IMR-90 (cell line): Measurements from ENCODE around the gene NMNAT1. TPM values are rescaled to one million over a fixed set of nuclear protein-coding genes. Genes with fewer than 3 reads are reported as not detected.

Experiments
- ATAC-seq: fragments of 200-7000 bp; cut with Tn5 transposase; 2 replicates; pipeline ENCODE4 v1.9.1; 2020; ENCODE audit warnings: low read depth, mild to moderate bottlenecking, moderate library complexity
- BruUV-seq: library from RNA; stranded (reverse); fragments of 400-500 nt; replicated peaks from 2 replicates; lab custom pipeline; 2021; lab: Mats Ljungman, UMichigan
- CTCF ChIA-PET: fragments of 300-600 bp; formaldehyde crosslinking; extraction: SDS; loops from one replicate; lab custom pipeline; 2021; ENCODE audit warnings: antibody characterized with exemption; lab: Yijun Ruan, JAX
- POLR2A ChIA-PET: fragments of 300-600 bp; sonication (Branson Sonifier 250); formaldehyde crosslinking; loops from one replicate; lab custom pipeline; 2022; ENCODE audit warnings: antibody characterized with exemption; ENCODE audit not compliant: unreplicated experiment; lab: Charles Lee
- DNase-seq: peaks from one replicate; pipeline ENCODE4 v3.0.0; 2013
- H2AFZ ChIP-seq: replicated peaks from 2 replicates; pipeline ENCODE3; 2013; ENCODE audit warnings: low read length, mild to moderate bottlenecking; ENCODE audit not compliant: poor library complexity
- H2AK5ac ChIP-seq: 2 replicates; pipeline ENCODE4 v1.6.1; 2013; ENCODE audit warnings: low read depth, low read length, inconsistent platforms
- H2AK9ac ChIP-seq: replicated peaks from 2 replicates; pipeline ENCODE3; 2013; ENCODE audit warnings: mild to moderate bottlenecking, low read depth, low read length, moderate library complexity; ENCODE audit not compliant: poor library complexity
- H2BK120ac ChIP-seq: 2 replicates; pipeline ENCODE4 v1.6.1; 2013; ENCODE audit warnings: low read depth, low read length, inconsistent platforms
- H2BK15ac ChIP-seq: 3 replicates; pipeline ENCODE4 v1.6.1; 2013; ENCODE audit warnings: low read depth, low read length, inconsistent platforms
- H2BK20ac ChIP-seq: 2 replicates; pipeline ENCODE4 v1.6.1; 2013; ENCODE audit warnings: low read depth, mild to moderate bottlenecking, inconsistent platforms, low read length, moderate library complexity
- H2BK5ac ChIP-seq: 2 replicates; pipeline ENCODE4 v1.6.1; 2013; ENCODE audit warnings: mild to moderate bottlenecking, low read depth, low read length, inconsistent platforms; ENCODE audit not compliant: poor library complexity, severe bottlenecking
- H3K14ac ChIP-seq: replicated peaks from 2 replicates; pipeline ENCODE4 v1.6.1; 2013; ENCODE audit warnings: low read depth, low read length, inconsistent platforms
- H3K18ac ChIP-seq: 2 replicates; pipeline ENCODE4 v1.6.1; 2013; ENCODE audit warnings: low read depth, low read length, control low read depth
- H3K23ac ChIP-seq: 2 replicates; pipeline ENCODE4 v1.6.1; 2013; ENCODE audit warnings: low read depth, low read length, inconsistent platforms
- H3K27ac ChIP-seq: 2 replicates; pipeline ENCODE4 v1.5.1; 2013; ENCODE audit warnings: mild to moderate bottlenecking, control low read depth, low read length; ENCODE audit not compliant: insufficient read depth
- H3K27me3 ChIP-seq: 2 replicates; pipeline ENCODE4 v1.6.1; 2013; ENCODE audit warnings: low read length; ENCODE audit not compliant: control insufficient read depth, insufficient read depth
- H3K36me3 ChIP-seq: 2 replicates; pipeline ENCODE4 v1.6.1; 2013; ENCODE audit warnings: low read length, mixed read lengths; ENCODE audit not compliant: control insufficient read depth, insufficient read depth
- H3K4ac ChIP-seq: 2 replicates; pipeline ENCODE4 v1.6.1; 2013; ENCODE audit warnings: low read depth, low read length, inconsistent platforms
- H3K4me1 ChIP-seq: 2 replicates; pipeline ENCODE4 v1.6.1; 2013; ENCODE audit warnings: low read length, mixed read lengths; ENCODE audit not compliant: control insufficient read depth, insufficient read depth
- H3K4me2 ChIP-seq: 2 replicates; pipeline ENCODE4 v1.6.1; 2013; ENCODE audit warnings: low read depth, mild to moderate bottlenecking, control low read depth, low read length, moderate library complexity
- H3K4me3 ChIP-seq: 2 replicates; pipeline ENCODE4 v1.5.1; 2013; ENCODE audit warnings: low read depth, mild to moderate bottlenecking, control low read depth, low read length, moderate library complexity; ENCODE audit not compliant: insufficient read depth
- H3K56ac ChIP-seq: 2 replicates; pipeline ENCODE4 v1.6.1; 2013; ENCODE audit warnings: low read length, inconsistent platforms; ENCODE audit not compliant: insufficient read depth; ENCODE audit errors: extremely low read depth
- H3K79me1 ChIP-seq, 2 experiments: 2 replicates each; pipeline ENCODE4 v1.6.1; 2013; ENCODE audit warnings: low read length in 2 of 2, inconsistent platforms in 1 of 2, low read depth in 1 of 2
- H3K9ac ChIP-seq: 2 replicates; pipeline ENCODE4 v1.6.1; 2013; ENCODE audit warnings: low read depth, low read length, control low read depth
- H3K9me1 ChIP-seq: 2 replicates; pipeline ENCODE4 v1.6.1; 2013; ENCODE audit warnings: low read length, inconsistent platforms; ENCODE audit not compliant: insufficient read depth
- H3K9me3 ChIP-seq: 2 replicates; pipeline ENCODE4 v1.6.1; 2013; ENCODE audit warnings: low read length; ENCODE audit not compliant: control insufficient read depth, insufficient read depth
- H4K20me1 ChIP-seq: 2 replicates; pipeline ENCODE4 v1.6.1; 2013; ENCODE audit warnings: low read length, inconsistent platforms; ENCODE audit not compliant: insufficient read depth
- H4K5ac ChIP-seq: 2 replicates; pipeline ENCODE4 v1.6.1; 2013; ENCODE audit warnings: mild to moderate bottlenecking, low read depth, low read length, control low read depth
- H4K8ac ChIP-seq, 2 experiments: 2 replicates each; pipeline ENCODE4 v1.6.1; 2013; ENCODE audit warnings: low read depth in 2 of 2, low read length in 2 of 2, control low read depth in 1 of 2, inconsistent platforms in 1 of 2
- H4K91ac ChIP-seq: 2 replicates; pipeline ENCODE4 v1.6.1; 2013; ENCODE audit warnings: low read depth, low read length, inconsistent platforms; ENCODE audit not compliant: insufficient read depth
- FOS ChIP-seq: fragments of 150-350 bp; IDR thresholded peaks from 2 replicates; pipeline ENCODE4 v1.6.1; 2016; ENCODE audit warnings: low read depth, low read length
- USF2 ChIP-seq: fragments of 150-350 bp; IDR thresholded peaks from 2 replicates; pipeline ENCODE4 v1.6.1; 2017; ENCODE audit warnings: mild to moderate bottlenecking, antibody characterized with exemption, low read length, low read depth
- WGBS, 2 experiments: methylation state at CpG; one replicate each; pipeline versions ENCODE4 v1.1.5 to v1.1.7; 2013; ENCODE audit warnings: missing lambda C conversion rate in 2 of 2; ENCODE audit not compliant: insufficient read length in 1 of 2; ENCODE audit errors: extremely low coverage in 2 of 2; 5-methylcytosine and 5-hydroxymethylcytosine counted together
- dilution Hi-C: fragments of 300-500 bp; cut with HindIII; formaldehyde crosslinking; loops from one replicate; pipeline ENCODE4 v1.14.3; 2018; ENCODE audit warnings: low sequenced_read_pairs; ENCODE audit not compliant: unreplicated experiment
- in situ Hi-C: fragments of 300-500 bp; cut with MboI; formaldehyde crosslinking; loops from 3 replicates; pipeline ENCODE4 v1.14.3; 2019; ENCODE audit warnings: low sequenced_read_pairs, inconsistent platforms, mixed read lengths
- intact Hi-C: fragments of 100-400 bp; cut with micrococcal nuclease; formaldehyde crosslinking; loops from 2 replicates; pipeline ENCODE4 v1.10.0; 2022
- polyA plus RNA-seq, 3 experiments: library from polyadenylated mRNA; depleted of rRNA; stranded (reverse); fragments of >200 nt; gene quantifications; 2 replicates each; pipeline ENCODE4 v1.2.3, GENCODE V29; 2012; ENCODE audit warnings: low replicate concordance in 1 of 3
- total RNA-seq: library from RNA; depleted of rRNA; stranded (reverse); fragments of >200 nt; gene quantifications from 2 replicates; pipeline ENCODE4 v1.2.3, GENCODE V29; 2012

Gene NMNAT1
- total and polyA plus RNA-seq, 2 of the 4 experiments (the other 2 are of a cell fraction) = 9.1 to 11.7 TPM

- intact Hi-C loops = no loop called here
- H3K36me3 ChIP-seq = no peaks in the 10 kb centered on the region
- no peak overlapping the region for H3K27ac ChIP-seq
- TF ChIP-seq FOS (no peak), USF2 (no peak)
- no peaks in the 10 kb centered on the region for H3K4me1 ChIP-seq
- no peak overlapping the region for H3K14ac ChIP-seq
- no peaks in the 10 kb centered on the region for H3K27me3 ChIP-seq
- no peak overlapping the region for H3K23ac ChIP-seq
- no peaks in the 10 kb centered on the region for H4K20me1 ChIP-seq
- no peak overlapping the region for H4K5ac ChIP-seq
- no peak overlapping the region for H2AFZ ChIP-seq
- H3K4me3 ChIP-seq = no peak overlapping the region
- H3K9ac ChIP-seq = no peak overlapping the region
- H3K9me3 ChIP-seq = no peaks in the 10 kb centered on the region
- in situ Hi-C loops = no loop called here
- ChIA-PET POLR2A (no interaction called here), CTCF (no interaction called here)
- H3K4me2 ChIP-seq = no peak overlapping the region
- no peak overlapping the region for H2AK5ac ChIP-seq
- no peak overlapping the region for H2BK5ac ChIP-seq
- no peak overlapping the region for H3K56ac ChIP-seq
- dilution Hi-C loops = no loop called here
- H2AK9ac ChIP-seq = no peak overlapping the region
- no peak overlapping the region for H2BK20ac ChIP-seq
- H2BK120ac ChIP-seq = no peak overlapping the region
- DNase-seq (no peak), ATAC-seq (no peak)
- H4K8ac ChIP-seq = no peak overlapping the region
- no TSS peak for BruUV-seq
- H2BK15ac ChIP-seq = no peak overlapping the region
- no peaks in the 10 kb centered on the region for H3K79me1 ChIP-seq
- no peak overlapping the region for H3K4ac ChIP-seq
- no peak overlapping the region for H4K91ac ChIP-seq
- H3K9me1 ChIP-seq = no peaks in the 10 kb centered on the region
- WGBS, 2 experiments = 90% methylated on average over 2 of the region's 5 CpGs; no CpG with 5 or more reads in 1 of the 2 experiments
- H3K18ac ChIP-seq = no peak overlapping the region
Measured at GRCh38 chr1:9922342-9922741, 20.9 kb upstream of the NMNAT1 start.
